Measurements from ENCODE around the gene SLC8A3. TPM values are rescaled to one million over a fixed set of nuclear protein-coding genes. Genes with fewer than 3 reads are reported as not detected.

SLC8A3 gene
- total RNA-seq, 1 donor from 2014 or later = 0.19 TPM

DNA sequence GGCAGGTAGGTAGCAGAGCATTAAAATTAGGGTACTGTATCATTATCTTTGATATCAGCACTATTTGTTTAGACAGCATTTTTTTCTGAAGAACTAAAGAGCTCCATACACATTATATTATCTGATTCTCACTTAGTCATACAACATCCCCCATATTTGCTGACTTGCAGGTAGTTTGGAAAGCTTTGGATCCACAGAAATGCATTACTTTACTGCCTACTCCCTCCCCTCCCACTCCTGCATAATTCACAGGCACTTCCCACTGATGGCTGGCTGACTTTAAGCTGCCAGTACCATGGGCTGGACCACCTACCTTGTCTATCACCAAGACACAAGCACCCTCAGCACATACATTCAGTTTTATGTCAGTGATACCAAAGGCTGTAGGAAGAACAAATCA lies 110.4 kb downstream of the SLC8A3 start:
- no peak for DNase-seq (ENCODE audit: low spot score)
- intact Hi-C loops (cut with DNase I) = no loop called here

DNA sequence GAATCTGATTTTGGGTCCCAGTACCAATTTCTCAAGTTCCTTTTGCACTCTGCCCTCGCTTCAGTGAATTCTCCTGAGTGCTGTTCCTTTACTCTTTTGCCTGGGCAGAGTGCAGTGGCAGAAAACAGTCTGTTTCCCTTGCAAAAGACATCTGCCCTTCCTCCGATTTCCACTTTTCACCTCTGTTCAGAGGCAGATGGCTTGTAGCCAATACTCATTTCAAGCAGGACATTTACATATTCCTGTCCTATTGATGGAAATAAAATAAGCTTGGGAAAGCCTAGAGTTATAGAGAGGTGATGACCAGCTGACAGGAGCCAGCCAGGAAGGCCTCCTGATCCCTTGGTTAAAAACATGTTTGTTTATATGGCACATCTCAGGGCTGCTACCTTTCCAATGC lies 111.0 kb downstream of the SLC8A3 start:
- DNase-seq (ENCODE audit: low spot score) = no peak
- intact Hi-C loops (cut with DNase I) = no loop called here

DNA sequence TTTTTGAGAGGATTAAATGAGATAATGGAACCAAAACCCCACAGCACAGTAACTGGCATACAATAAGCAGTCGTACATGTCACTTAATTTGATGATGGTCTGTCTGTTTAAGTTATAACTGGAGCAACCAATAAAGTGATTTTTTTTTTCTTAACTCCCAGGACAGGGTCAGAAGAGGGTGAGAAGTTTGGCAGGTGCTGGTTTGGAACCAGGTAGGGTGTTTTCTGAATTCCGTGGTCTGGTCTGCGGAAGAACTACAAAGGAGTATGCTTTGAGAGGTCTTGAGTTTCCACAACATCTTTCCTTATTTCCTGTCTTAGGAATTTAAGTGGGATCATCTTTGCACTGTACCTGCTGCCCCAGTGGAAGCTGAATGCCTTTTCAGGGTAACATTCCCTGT lies 111.7 kb downstream of the SLC8A3 start:
- intact Hi-C loops (cut with DNase I) = no loop called here
- DNase-seq (ENCODE audit: low spot score) = no peak

DNA sequence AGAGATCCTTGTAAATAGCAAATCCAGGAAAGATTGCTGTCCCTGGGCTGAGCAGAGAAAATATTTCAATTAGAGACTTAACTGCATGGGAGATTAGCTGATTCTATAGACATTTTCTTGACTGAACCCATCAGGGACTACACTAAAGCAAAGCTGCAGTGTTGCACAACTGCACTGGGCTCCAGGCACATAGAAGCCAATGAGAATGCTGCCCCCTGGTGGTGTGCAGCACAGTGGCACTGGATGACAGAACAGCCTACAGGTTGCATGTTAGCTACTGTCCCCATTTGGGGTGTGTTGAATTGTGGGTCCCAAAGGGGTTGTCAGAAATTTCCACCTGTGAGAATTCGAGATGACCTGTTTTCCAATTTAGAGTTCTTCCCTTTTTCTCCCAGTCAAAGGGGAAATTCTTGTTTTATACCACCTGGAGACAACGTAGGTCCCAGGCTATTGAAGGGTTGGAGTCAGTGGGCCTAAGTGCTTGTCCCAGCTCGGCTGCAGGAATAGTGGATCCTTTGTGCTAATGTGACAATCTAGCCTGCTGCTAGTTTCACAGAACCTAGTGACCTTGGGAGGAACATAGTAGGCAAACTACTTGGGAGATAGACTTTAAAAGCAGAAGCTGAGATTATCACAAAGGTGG lies 114.7 kb downstream of the SLC8A3 start:
- no peak for DNase-seq (ENCODE audit: low spot score)
- intact Hi-C loops (cut with DNase I) = no loop called here

DNA sequence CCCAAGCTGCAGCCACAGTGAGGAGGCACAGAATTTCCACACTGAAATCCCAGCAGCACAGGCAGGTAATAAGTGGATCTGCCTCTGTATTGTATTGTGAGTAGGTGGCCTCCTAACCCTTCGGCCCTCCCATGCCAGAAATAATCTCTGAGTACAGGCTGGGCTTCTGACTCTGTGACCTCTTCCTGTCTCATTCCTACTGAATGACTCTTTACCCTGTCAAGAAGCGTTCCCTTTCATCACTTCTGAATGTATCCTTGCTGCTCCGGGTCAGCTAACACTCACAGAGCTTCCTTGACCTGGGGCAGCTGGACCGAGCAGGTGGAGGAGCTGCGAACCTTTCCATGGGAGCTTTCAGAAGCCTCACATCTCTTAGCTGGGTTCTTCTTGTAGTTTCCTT lies 119.6 kb downstream of the SLC8A3 start:
- no peak for DNase-seq (ENCODE audit: low spot score)
- intact Hi-C loops (cut with DNase I) = no loop called here

DNA sequence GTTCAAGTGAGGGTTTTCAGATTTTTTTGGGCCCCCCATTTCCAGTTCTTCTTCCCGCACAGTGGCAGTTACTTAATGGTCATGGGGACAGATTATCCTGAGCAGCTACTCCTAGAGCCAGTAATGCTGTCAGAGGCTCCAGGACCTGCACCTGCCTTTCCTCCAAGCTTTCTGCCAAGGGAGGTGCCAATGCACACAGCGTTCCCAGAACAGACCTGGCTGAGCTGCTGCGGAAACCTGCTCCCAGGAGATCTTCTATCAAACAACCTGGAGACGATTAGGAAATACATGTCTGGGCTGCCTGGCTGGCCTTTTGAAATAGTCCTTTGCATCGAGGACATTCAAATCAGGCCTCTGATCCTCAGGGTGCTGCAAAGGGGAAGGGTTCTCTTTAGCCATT lies 120.9 kb downstream of the SLC8A3 start:
- no peak for DNase-seq (ENCODE audit: low spot score)
- intact Hi-C loops (cut with DNase I) = no loop called here

DNA sequence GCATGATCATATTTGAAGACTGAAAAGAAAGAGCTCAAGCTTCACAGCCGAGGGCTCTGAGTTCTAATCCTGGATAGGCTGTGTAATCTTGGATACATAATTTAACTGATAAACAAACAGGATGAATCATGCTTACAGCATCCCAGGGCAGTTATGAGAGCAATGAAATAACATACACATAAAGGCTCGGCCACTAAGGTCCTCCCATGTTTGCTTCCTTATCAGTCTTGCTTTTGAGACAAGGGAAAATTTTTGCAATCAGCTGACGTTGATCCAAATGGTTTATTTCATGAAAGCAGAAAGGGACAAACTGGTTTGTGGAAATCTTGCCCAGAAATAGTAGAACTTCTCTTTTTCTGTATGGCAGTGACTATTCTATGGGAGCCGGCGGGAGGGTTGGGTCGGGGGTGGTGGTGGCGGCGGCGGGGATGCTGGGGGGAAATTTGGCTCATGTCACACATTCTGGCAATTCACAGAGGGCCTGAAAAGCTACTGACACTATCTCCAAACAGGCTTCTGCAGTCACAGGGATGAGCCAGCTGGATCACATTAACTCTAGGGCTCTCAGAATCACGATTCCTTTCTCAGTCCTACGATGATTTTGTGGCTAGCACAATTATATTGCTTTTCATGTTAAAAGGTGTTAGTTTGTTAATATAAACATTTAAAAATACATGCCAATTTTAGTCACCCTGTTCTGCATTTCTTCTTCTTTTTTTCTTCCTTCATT lies 124.5 kb downstream of the SLC8A3 start:
- intact Hi-C loops (cut with DNase I) = no loop called here
- DNase-seq (ENCODE audit: low spot score) = no peak

DNA sequence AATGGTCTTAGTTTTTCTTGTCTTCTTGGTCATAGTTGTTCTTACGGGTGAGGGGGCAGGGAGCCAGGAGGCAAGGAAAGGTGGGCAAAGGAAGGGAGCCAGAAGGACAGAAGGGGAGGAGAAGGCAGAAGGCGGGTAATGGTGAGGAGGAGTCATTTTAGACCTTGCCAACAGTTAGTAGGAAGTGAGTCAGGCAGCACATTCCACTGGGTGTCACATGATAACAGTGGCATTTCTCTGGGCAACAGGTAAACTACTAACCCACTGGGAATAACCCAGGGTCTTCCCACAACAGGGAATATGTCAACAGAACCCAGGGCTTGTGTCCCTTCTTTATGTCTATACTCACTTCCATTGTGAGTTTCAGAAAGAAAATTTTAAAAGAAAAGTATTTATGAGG lies 127.6 kb downstream of the SLC8A3 start:
- intact Hi-C loops (cut with DNase I) = no loop called here
- no peak for DNase-seq (ENCODE audit: low spot score)

DNA sequence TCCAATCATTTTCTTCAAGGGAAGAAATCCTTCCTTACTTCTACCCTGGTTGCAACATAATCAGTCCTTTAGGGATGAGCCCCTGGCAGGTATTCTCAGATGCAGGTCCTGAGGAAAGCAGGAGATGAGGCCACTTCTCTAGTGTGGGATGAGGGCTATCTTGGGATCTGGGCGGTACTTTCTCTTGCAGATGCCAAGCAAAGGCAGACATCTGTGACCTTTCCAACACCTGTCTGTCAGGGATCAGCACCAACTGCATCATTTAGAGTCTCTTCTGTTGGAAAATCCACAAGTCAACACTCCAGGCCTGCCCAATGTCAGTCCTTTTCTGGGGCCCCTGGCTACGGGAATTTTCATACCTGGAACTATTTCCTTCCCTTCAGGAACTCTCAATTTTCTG lies 129.2 kb downstream of the SLC8A3 start:
- intact Hi-C loops (cut with DNase I) = no loop called here
- DNase-seq (ENCODE audit: low spot score) = no peak

DNA sequence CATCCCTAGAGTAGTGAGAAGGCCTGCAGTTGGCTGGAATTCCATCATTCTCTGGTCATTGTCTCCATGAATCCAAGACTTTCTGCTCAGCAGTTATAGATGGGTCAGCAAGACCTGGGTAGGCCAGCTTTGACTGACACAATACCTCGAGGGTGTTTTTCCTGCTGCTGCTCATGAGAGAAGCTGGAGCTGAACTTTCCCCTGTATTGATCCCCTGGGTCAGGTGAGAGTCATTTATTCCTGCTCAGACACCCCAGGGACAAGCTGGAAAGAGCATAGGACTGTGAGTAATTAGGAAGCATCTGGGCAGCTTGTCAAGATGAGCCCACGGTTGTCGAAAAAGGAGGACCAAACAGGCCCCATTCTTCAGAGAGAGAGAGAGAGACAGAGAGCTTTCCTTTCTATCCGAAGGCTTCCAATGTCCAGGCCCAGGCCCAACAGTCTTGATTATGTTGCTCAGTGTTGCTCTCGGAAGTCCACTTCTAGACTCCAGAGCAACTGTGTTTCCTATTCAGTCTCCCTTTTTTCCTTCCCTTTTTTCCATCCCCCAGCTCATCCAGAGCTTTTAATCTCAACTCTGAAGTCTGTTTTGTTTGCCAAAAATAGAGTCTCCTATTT lies 131.1 kb downstream of the SLC8A3 start:
- DNase-seq (ENCODE audit: low spot score) = no peak
- intact Hi-C loops (cut with DNase I) = no loop called here

DNA sequence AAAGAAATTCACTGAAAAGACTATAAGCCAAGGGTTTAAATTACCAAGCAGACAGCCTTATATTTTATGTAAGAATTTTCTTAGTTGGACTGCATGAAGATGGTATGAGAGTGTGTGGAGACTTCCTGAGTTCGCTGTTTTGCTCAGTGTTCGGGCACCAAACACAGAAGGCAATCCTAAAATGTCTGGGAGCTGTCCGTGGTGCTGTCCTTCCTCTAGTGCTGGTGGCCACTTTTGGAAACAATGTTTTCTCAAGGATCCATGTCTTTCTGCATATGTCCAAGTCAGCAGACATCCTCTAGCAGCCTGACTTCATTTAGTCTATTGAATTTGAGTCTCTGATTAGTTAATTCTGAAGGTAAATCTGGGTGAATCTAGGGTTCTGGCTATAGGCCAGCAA lies 135.8 kb downstream of the SLC8A3 start:
- no peak for DNase-seq (ENCODE audit: low spot score)
- intact Hi-C loops (cut with DNase I) = no loop called here

DNA sequence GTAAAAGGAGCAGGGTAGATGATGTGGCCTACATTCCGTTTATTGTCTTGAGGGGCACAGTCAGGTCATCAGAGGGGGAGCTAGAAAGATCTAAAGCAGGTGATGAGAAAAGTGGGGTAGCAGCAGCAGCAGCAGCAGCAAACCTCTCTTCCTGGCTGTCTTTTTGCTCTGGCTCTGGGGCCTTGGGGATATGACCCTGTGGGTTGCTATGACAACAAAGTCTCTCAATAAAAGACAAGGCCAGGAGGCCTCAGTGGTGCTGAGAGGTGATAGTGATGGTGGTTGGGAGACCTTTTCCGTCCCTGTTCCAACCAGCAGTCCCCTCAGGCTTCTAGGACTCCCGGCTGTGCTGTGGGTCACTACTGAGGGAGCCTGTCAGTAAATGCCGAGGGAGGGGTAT lies 138.6 kb downstream of the SLC8A3 start:
- intact Hi-C loops (cut with DNase I) = no loop called here
- DNase-seq (ENCODE audit: low spot score) = no peak

DNA sequence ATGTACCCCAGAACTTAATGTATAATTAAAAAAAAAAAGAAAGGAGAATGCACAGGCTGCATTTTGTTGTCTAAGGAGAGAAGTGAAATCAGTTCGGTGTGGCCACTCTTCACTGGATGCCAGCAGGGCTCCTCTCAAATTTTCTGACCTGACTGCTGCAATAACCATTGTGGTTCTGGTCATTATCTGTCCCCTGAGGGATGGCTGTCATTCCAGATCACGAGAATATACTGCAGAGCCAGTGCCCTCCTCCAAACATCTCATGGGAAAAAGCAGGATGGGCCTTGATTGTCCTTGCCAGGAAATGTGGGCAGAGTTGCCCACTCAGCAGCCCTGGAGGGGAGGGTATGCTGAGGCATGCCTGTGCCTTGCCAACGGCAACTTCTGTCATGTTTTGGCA lies 139.1 kb downstream of the SLC8A3 start:
- DNase-seq (ENCODE audit: low spot score) = no peak
- intact Hi-C loops (cut with DNase I) = no loop called here

DNA sequence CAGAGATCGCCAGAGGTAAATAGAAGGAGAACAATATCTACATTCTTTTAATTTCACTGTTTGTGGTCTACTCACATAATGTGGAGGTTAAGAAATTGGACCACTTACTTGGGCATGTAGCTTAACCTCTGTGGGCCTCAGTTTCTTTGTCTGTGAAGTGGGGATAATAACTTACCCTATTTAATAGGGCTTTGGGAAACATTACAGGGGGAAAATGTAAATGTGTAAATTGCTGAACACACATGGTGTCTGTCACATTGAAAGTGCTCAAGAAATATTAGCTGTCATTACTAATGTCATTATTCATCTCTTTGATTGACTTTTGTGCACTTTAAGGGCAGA lies 140.5 kb downstream of the SLC8A3 start:
- no peak for DNase-seq (ENCODE audit: low spot score)
- intact Hi-C loops (cut with DNase I) = no loop called here

DNA sequence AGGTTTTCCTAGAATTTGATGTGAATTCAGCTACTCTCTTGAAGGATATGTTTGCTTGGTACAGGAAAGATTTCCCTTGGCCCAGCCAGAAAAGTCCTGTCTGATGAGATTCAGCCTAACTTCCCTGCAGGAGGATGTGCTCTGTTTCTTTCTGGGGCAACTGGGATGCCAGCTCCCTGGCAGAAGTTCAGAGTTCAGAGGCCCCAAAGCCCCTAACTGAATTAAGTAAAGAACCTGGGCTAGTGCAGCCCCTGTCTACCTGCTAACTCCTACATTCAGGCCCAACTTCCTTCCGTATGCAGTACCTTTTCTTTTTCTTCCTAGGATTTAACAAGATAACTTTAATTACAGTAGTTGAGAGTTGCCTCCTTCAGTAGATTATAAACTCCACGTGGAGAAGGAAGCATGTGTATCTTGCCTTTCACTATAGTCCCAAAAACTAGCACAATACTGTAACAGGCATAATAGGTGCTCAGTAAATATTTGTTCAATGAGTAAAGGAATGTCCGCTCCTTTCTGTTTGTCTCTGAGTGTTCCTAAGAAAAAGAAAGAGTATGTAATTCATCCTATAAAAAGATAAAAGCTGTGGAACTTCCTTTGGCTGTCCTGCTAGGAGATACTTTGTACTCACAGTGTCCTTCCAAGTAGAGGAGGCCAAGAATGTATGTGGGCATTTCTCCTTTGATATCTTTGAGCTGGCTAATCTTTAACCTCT lies 141.0 kb downstream of the SLC8A3 start:
- no peak for DNase-seq (ENCODE audit: low spot score)
- intact Hi-C loops (cut with DNase I) = no loop called here

DNA sequence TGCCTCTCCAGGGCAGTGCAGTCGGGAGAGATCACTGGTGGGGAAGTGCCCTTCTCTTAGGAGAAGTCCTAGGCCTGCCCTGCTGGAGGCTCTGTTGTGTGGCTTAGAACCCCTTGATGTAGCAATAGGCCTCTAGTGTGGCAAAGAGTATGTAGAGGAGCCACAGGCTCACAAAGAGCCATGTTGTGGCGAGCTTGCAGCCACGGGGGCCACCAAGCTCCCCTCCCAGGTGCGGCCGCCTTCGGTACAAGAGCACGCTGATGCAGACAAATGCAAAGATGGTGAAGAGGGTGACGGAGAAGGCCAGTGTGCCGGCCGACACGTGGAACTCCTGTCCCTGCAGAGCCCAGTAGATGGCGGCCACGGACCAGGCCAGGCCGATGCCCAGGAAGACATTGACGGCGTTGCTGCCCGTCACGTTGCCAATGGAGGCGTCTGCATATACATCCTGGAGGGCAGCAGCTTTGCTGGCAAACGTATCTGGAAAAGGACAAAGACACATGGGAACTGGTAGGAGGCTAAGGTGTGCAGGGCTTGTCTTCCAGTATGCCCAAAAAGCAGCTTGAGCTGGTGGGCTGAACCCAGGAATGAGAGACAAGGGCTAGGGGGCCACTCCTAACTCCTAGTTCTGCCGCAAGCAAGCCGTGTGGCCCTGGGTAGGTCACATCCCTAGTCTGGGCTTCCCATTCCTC lies 142.8 kb downstream of the SLC8A3 start:
- intact Hi-C loops (cut with DNase I) = no loop called here
- DNase-seq (ENCODE audit: low spot score) = no peak

DNA sequence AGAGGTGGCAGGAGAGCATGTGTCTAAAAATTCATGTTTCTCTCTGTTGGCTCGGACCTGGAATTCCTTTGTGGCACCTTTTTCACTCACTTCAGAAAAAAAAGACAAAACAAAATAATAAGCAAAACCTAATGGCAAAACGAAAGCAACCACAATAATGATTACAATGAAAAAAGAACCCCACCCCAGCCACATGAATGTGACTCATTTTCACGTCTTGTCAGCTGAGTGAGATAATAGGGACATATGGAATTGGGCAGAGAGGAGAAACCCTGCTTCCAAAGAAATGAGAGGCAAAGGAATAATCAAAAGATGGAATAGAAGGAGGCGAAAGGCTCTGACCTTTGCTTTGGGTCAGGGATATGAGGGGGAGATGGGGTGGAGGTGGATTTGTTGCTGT lies 143.4 kb downstream of the SLC8A3 start:
- intact Hi-C loops (cut with DNase I) = no loop called here
- DNase-seq (ENCODE audit: low spot score) = no peak

DNA sequence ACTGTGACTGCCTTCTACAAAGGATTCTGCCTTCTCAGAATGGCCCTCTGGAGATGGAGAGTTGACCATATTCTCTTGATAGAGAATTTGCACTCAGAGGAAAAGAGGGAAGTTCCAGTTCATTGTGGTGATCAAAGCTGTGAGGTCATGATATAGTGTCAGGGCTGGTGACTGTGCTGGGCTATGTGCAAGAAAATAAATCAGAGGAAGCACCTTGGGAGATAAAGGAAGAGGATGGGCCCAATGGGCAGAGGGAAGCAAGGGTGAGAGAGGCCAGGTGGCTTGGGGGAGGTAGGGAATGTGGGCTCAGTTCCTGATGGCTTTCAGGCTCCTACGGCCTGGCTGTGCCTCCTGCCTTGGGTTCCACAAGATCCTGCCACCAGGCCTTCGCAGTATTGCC lies 145.8 kb downstream of the SLC8A3 start:
- intact Hi-C loops (cut with DNase I) = loop anchor here (5.0 kb wide), 1 partner anchor 274 kb away; no protein-coding TSS in a partner anchor
- no peak for DNase-seq (ENCODE audit: low spot score)

DNA sequence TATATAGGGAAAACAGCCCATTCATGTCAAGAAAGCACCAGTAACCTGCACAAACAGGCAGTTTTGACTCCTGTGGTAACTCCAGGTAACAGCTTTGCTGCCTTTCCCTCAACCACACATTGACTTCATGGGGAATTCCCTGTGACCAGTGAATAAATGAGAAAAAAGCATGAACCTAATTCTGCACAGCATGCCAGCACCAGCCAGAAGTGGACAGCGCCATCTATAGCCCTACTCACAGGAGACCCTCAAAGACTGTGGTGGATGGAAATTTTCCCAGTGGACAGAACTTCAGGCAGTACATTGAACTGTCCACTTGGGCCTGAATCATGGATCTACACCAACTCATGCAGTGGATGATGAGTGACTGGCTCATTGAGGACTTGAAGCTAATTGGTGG lies 152.1 kb downstream of the SLC8A3 start:
- no peak for DNase-seq (ENCODE audit: low spot score)
- intact Hi-C loops (cut with DNase I) = no loop called here

DNA sequence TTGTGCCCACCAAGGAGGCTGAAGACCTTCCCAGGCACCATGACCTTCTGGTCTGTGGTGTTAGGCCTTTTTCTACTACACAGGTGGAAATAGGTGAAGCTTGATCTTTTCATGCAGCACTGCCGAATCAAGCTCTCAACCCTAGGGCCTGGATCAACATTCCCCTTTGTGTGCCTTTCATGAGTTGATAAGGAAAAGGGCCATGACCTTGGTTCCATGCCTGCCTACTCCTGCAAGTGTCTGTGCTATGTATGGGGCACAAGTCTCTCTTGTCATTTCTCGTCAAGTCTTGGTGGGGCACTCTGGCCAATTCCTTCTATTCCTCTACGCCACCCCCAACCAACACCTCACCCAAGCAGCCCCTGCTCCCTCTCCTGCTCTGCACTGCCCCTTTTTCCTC lies 154.5 kb downstream of the SLC8A3 start:
- intact Hi-C loops (cut with DNase I) = no loop called here
- DNase-seq (ENCODE audit: low spot score) = peak; percentile 39
